Measurements from ENCODE around the gene PCGF3.

Gene PCGF3

DNA sequence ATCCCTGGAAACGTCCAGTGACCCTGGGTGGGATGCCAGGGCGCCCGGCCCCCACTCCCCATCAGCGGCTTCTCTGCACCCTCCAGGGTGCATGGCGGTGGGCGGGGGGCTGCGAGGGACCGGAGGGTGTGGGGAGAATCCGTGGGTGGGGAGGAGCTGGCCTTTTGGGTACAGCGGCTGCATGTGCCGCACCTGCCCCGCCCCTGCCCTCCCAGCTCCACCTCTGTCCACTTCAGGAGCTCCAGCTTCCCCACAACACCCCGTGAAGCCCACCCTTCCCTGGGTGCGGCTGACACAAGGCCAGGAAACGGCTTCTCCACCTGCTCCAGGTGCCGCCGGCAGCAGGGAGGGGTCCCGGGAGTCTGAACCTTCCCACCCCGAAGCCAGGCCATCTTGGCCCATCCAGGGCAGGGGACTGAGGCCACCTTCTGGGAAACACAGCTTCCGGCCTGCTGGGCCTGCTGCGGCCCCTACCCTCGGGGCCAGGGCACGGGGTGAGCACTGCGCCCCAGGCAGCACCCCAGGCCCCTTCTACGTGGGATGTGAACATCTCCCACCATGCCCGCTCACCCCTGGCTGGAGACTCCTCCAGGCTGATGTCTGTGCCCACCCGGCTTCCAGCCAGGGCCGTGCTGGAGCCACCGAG, 85.7 kb downstream of the PCGF3 start:
- Mint-ChIP-seq H3K27ac (no peak overlapping the region), H3K4me1 (peaks cover 26% of the 10 kb centered on the region), H3K9me3 (no peaks in the 10 kb centered on the region), H3K36me3 (no peaks in the 10 kb centered on the region), H3K4me3 (no peak overlapping the region), H3K27me3 (peaks cover 23% of the 10 kb centered on the region)
- DNase-seq (ENCODE audit: low spot score in 2 of 2) (peak in 1 of 2 donors; percentile 19), ATAC-seq (ENCODE audit: low read depth) (no peak)

GRCh38 chr4:791898-792625, 86.4 kb downstream of the PCGF3 start:
- Mint-ChIP-seq H3K27me3 (peaks cover 23% of the 10 kb centered on the region), H3K27ac (peak overlapping the region; percentile 69), H3K9me3 (no peaks in the 10 kb centered on the region), H3K4me3 (peak overlapping the region; percentile 78), H3K4me1 (peaks cover 26% of the 10 kb centered on the region), H3K36me3 (no peaks in the 10 kb centered on the region)
- peak; percentile 28 for ATAC-seq (ENCODE audit: low read depth)
- DNase-seq (ENCODE audit: low spot score in 2 of 2), result peak; percentile 14 to 26

- ATAC-seq (ENCODE audit: low read depth), result peak; percentile 71
- no peaks in the 10 kb centered on the region for H3K9me3 Mint-ChIP-seq
- peaks cover 20% of the 10 kb centered on the region for H3K27me3 Mint-ChIP-seq
- DNase-seq (ENCODE audit: low spot score in 2 of 2), result peak; percentile 19 to 44
- peaks cover 26% of the 10 kb centered on the region for H3K4me1 Mint-ChIP-seq
- no peaks in the 10 kb centered on the region for H3K36me3 Mint-ChIP-seq
- H3K27ac Mint-ChIP-seq, result peak overlapping the region; percentile 69
- H3K4me3 Mint-ChIP-seq, result peak overlapping the region; percentile 78
Measured at GRCh38 chr4:792626-793092, 87.0 kb downstream of the PCGF3 start.

- peak; percentile 1 for ATAC-seq (ENCODE audit: low read depth)
- peak overlapping the region; percentile 69 for H3K27ac Mint-ChIP-seq
- H3K9me3 Mint-ChIP-seq, result no peaks in the 10 kb centered on the region
Measured at GRCh38 chr4:793093-793861, 87.6 kb downstream of the PCGF3 start.

GRCh38 chr4:793941-794621, 88.4 kb downstream of the PCGF3 start:
- peaks cover 20% of the 10 kb centered on the region for H3K27me3 Mint-ChIP-seq
- peaks cover 26% of the 10 kb centered on the region for H3K4me1 Mint-ChIP-seq
- DNase-seq (ENCODE audit: low spot score in 2 of 2) (peak; percentile 19 to 39), ATAC-seq (ENCODE audit: low read depth) (peak; percentile 28)
- no peaks in the 10 kb centered on the region for H3K9me3 Mint-ChIP-seq
- no peak overlapping the region for H3K27ac Mint-ChIP-seq
- peak overlapping the region; percentile 59 for H3K4me3 Mint-ChIP-seq
- no peaks in the 10 kb centered on the region for H3K36me3 Mint-ChIP-seq

More at GRCh38 chr4:793093-793861, 87.6 kb downstream of the PCGF3 start:
- no peaks in the 10 kb centered on the region for H3K36me3 Mint-ChIP-seq
- H3K4me1 Mint-ChIP-seq, result peaks cover 26% of the 10 kb centered on the region
- H3K4me3 Mint-ChIP-seq, result peak overlapping the region; percentile 78
- peaks cover 20% of the 10 kb centered on the region for H3K27me3 Mint-ChIP-seq
- DNase-seq (ENCODE audit: low spot score in 2 of 2), result peak in 1 of 2 donors; percentile 22

DNA sequence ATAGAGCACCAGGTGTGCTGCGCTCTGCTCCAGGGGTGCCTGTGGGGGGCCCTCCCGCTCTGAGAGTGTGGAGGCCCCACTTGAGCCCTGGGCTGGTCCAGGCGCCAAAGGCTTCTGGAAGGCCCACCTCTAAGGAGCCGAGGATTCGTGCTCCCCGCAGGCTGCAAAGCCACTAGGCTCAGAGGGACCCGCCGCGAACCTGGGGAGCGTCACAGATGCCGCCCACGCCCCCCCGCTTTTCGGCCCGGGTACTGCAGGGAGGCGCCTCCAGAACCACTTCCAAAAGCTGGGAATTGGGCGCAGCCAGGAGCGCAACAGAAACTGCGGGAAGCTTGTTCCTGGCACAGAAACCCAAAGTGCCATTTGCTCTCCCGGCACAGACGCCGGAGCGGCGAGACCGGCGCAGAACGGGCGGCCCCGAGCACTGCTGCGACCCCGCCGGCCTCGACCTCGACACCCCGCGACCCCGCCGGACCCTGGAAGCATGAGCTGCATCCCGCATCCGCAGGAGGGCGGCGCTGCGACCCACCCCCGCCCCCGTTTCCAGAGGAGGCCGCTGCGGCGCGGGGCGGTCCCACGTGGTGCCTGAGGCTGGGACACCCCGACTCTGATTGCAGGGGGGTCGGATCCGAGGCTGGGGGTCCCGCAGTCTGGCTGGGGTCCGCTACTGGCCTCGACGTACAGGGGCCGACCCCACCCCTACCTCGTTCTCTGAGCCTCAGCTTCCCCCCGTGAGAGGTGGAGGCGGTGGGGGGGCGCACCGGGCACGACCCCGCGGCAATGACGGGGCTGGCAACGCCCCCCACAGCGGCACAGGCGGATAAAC, 89.5 kb downstream of the PCGF3 start:
- peak in 1 of 2 donors; percentile 37 for DNase-seq (ENCODE audit: low spot score in 2 of 2)
- Mint-ChIP-seq H3K9me3 (no peaks in the 10 kb centered on the region), H3K4me3 (peak overlapping the region; percentile 58), H3K27ac (no peak overlapping the region), H3K4me1 (peaks cover 26% of the 10 kb centered on the region), H3K36me3 (no peaks in the 10 kb centered on the region), H3K27me3 (peaks cover 23% of the 10 kb centered on the region)
- no peak for ATAC-seq (ENCODE audit: low read depth)

GRCh38 chr4:795726-796119, 90.1 kb downstream of the PCGF3 start:
- no peak for ATAC-seq (ENCODE audit: low read depth)
- DNase-seq (ENCODE audit: low spot score in 2 of 2), result no peak
- H3K9me3 Mint-ChIP-seq, result no peaks in the 10 kb centered on the region
- H3K27ac Mint-ChIP-seq, result no peak overlapping the region
- H3K27me3 Mint-ChIP-seq, result peaks cover 22% of the 10 kb centered on the region
- no peaks in the 10 kb centered on the region for H3K36me3 Mint-ChIP-seq
- H3K4me3 Mint-ChIP-seq, result no peak overlapping the region
- H3K4me1 Mint-ChIP-seq, result peaks cover 24% of the 10 kb centered on the region

DNA sequence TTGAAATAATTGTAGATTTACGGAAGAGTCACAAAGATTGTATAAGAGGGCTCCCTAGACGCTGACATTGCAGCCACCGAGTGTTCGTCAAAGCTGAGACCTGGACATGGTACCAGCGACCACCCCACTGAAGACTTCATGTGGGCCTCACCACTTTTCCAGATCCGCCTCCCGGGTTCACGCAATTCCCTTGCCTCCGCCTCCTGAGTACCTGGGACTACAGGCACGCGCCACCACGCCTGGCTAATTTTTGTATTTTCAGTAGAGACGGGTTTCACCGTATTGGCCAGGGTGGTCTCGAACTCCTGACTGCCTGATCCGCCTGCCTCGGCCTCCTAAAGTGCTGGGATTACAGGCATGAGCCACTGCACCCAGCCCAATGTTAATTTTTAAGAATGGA, 90.6 kb downstream of the PCGF3 start:
- Mint-ChIP-seq H3K4me1 (peaks cover 22% of the 10 kb centered on the region), H3K36me3 (no peaks in the 10 kb centered on the region), H3K4me3 (no peak overlapping the region), H3K27ac (no peak overlapping the region), H3K9me3 (no peaks in the 10 kb centered on the region), H3K27me3 (peaks cover 20% of the 10 kb centered on the region)
- ATAC-seq (ENCODE audit: low read depth) (no peak), DNase-seq (ENCODE audit: low spot score in 2 of 2) (no peak)

DNA sequence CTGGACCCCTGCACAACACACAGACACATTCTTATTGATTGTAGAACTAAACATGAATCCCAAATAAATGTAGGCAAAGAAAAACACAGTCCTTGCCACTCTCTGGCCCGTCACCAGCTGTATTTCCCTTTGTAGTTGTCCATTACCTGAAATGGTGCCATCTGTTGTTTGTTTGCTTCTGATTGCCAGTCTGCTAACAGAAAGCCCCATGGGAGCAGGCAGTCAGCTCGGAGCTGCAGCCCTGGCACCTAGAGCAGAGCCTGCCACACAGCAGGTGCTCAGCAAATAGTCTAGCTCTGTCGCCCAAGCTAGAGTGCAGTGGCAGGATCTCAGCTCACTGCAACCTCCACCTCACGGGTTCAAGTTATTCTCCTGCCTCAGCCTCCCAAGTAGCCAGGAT, 91.4 kb downstream of the PCGF3 start:
- H3K27me3 Mint-ChIP-seq, result peaks cover 24% of the 10 kb centered on the region
- no peak overlapping the region for H3K27ac Mint-ChIP-seq
- ATAC-seq (ENCODE audit: low read depth) (no peak), DNase-seq (ENCODE audit: low spot score in 2 of 2) (no peak)
- H3K36me3 Mint-ChIP-seq, result no peaks in the 10 kb centered on the region
- no peaks in the 10 kb centered on the region for H3K9me3 Mint-ChIP-seq
- H3K4me1 Mint-ChIP-seq, result peaks cover 22% of the 10 kb centered on the region
- no peak overlapping the region for H3K4me3 Mint-ChIP-seq

GRCh38 chr4:801436-802124, 95.9 kb downstream of the PCGF3 start:
- DNase-seq (ENCODE audit: low spot score in 2 of 2) (no peak), ATAC-seq (ENCODE audit: low read depth) (peak; percentile 48)
- no peaks in the 10 kb centered on the region for H3K36me3 Mint-ChIP-seq
- H3K27me3 Mint-ChIP-seq, result peaks cover 14% of the 10 kb centered on the region
- H3K9me3 Mint-ChIP-seq, result peaks cover 2% of the 10 kb centered on the region
- no peak overlapping the region for H3K4me3 Mint-ChIP-seq
- H3K27ac Mint-ChIP-seq, result no peak overlapping the region
- no peaks in the 10 kb centered on the region for H3K4me1 Mint-ChIP-seq

DNA sequence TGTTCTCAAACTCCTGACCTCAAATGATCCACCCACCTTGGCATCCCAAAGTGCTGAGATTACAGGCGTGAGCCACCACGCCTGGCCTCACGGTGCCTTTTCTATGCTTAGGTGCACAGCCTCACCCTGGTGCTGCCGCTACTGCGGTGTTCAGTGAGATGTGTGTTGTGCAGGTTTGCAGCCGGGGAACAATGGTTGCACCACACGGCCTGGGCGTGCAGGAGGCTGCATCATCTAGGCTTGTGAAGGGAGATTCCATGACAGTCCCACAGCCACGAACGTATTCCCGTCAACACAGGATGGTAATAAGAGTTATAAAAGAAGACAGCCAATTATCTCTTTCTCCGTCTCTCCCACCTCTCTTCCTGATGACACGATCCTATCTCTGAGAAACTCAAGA, 98.3 kb downstream of the PCGF3 start:
- no peak for DNase-seq (ENCODE audit: low spot score in 2 of 2)
- ATAC-seq (ENCODE audit: low read depth), result no peak
- H3K4me1 Mint-ChIP-seq, result no peaks in the 10 kb centered on the region
- H3K4me3 Mint-ChIP-seq, result no peak overlapping the region
- H3K36me3 Mint-ChIP-seq, result peaks cover 2% of the 10 kb centered on the region
- H3K27me3 Mint-ChIP-seq, result peaks cover 17% of the 10 kb centered on the region
- H3K27ac Mint-ChIP-seq, result no peak overlapping the region
- H3K9me3 Mint-ChIP-seq, result peaks cover 5% of the 10 kb centered on the region

- Mint-ChIP-seq H3K4me1 (no peaks in the 10 kb centered on the region), H3K27ac (no peak overlapping the region), H3K4me3 (no peak overlapping the region), H3K27me3 (peaks cover 17% of the 10 kb centered on the region), H3K9me3 (peaks cover 5% of the 10 kb centered on the region), H3K36me3 (peaks cover 2% of the 10 kb centered on the region)
- no peak for DNase-seq (ENCODE audit: low spot score in 2 of 2)
- ATAC-seq (ENCODE audit: low read depth), result no peak
Measured at GRCh38 chr4:804804-805203, 99.2 kb downstream of the PCGF3 start.
